Measurements from ENCODE around the gene GLB1L. TPM values are rescaled to one million over a fixed set of nuclear protein-coding genes. Genes with fewer than 3 reads are reported as not detected.
A peak's percentile ranks its signal among the peaks of the same experiment; 100 is the strongest.
"Not testable (repeated sequence)": the region's sequence is repeated elsewhere in the genome, so short reads cannot be mapped to it uniquely, and the experiment has no call there.

The GLB1L gene
- total RNA-seq, 1 donor from 2014 or later = 11.8 TPM

- DNase-seq (ENCODE audit: low spot score, unreplicated experiment) = no peak
- Mint-ChIP-seq H3K9me3 (ENCODE audit: low read depth) (no peaks in the 10 kb centered on the region), H3K27ac (no peak overlapping the region), H3K27me3 (peaks cover 41% of the 10 kb centered on the region), H3K4me3 (ENCODE audit: low read depth) (no peak overlapping the region), H3K36me3 (ENCODE audit: insufficient read depth) (no peaks in the 10 kb centered on the region), H3K4me1 (ENCODE audit: low read depth) (no peaks in the 10 kb centered on the region)
- TF ChIP-seq CTCF (IDR thresholded peaks at IDR 0.05; ENCODE audit: unreplicated experiment) = no peak
These were observed 16.0 kb upstream of the GLB1L start for GRCh38 chr2:219261024-219261855.

GRCh38 chr2:219258942-219259341 is 13.7 kb upstream of the GLB1L start:
- not testable (repeated sequence) for H3K4me3 Mint-ChIP-seq (ENCODE audit: low read depth); DNase-seq (ENCODE audit: low spot score, unreplicated experiment); H3K4me1 Mint-ChIP-seq (ENCODE audit: low read depth); H3K9me3 Mint-ChIP-seq (ENCODE audit: low read depth); H3K27ac Mint-ChIP-seq; H3K36me3 Mint-ChIP-seq (ENCODE audit: insufficient read depth)
- peaks cover 59% of the 10 kb centered on the region for H3K27me3 Mint-ChIP-seq

GRCh38 chr2:219254590-219255201 is 9.5 kb upstream of the GLB1L start:
- H3K9me3 Mint-ChIP-seq (ENCODE audit: low read depth) = no peaks in the 10 kb centered on the region
- H3K27ac Mint-ChIP-seq = no peak overlapping the region
- peaks cover 5% of the 10 kb centered on the region for H3K4me1 Mint-ChIP-seq (ENCODE audit: low read depth)
- no peak for DNase-seq (ENCODE audit: low spot score, unreplicated experiment)
- H3K36me3 Mint-ChIP-seq (ENCODE audit: insufficient read depth) = no peaks in the 10 kb centered on the region
- peak overlapping the region; percentile 32 for H3K4me3 Mint-ChIP-seq (ENCODE audit: low read depth)
- TF ChIP-seq CTCF (IDR thresholded peaks at IDR 0.05; ENCODE audit: unreplicated experiment) = no peak
- H3K27me3 Mint-ChIP-seq = peaks cover 65% of the 10 kb centered on the region

- Mint-ChIP-seq H3K27me3 (peaks cover 61% of the 10 kb centered on the region), H3K4me1 (ENCODE audit: low read depth) (peaks cover 13% of the 10 kb centered on the region), H3K27ac (peak within 1 kb of the TSS; percentile 52), H3K4me3 (ENCODE audit: low read depth) (peak within 1 kb of the TSS; percentile 71), H3K36me3 (ENCODE audit: insufficient read depth) (no peaks in the 10 kb centered on the region), H3K9me3 (ENCODE audit: low read depth) (no peaks in the 10 kb centered on the region)
- DNase-seq (ENCODE audit: low spot score, unreplicated experiment) = peak; percentile 57
- no peak for TF ChIP-seq CTCF (IDR thresholded peaks at IDR 0.05; ENCODE audit: unreplicated experiment)
These were observed 8.7 kb upstream of the GLB1L start, which contains the start of gene TUBA4A for GRCh38 chr2:219253753-219254589. Gene TUBA4A, minus strand, starts transcription at chr2:219253918. Its CDS starts 60 bp downstream, at chr2:219253858.

GRCh38 chr2:219252900-219253752 is 7.9 kb upstream of the GLB1L start, which contains the start of gene TUBA4B:
Gene TUBA4B, plus strand, starts transcription at chr2:219253243. Its CDS starts 165 bp downstream, at chr2:219253408.
- no peaks in the 10 kb centered on the region for H3K9me3 Mint-ChIP-seq (ENCODE audit: low read depth)
- peak within 1 kb of the TSS; percentile 52 for H3K27ac Mint-ChIP-seq
- peak within 1 kb of the TSS; percentile 71 for H3K4me3 Mint-ChIP-seq (ENCODE audit: low read depth)
- DNase-seq (ENCODE audit: low spot score, unreplicated experiment) = no peak
- H3K4me1 Mint-ChIP-seq (ENCODE audit: low read depth) = peaks cover 17% of the 10 kb centered on the region
- TF ChIP-seq CTCF (IDR thresholded peaks at IDR 0.05; ENCODE audit: unreplicated experiment) = no peak
- H3K27me3 Mint-ChIP-seq = peaks cover 56% of the 10 kb centered on the region
- no peaks in the 10 kb centered on the region for H3K36me3 Mint-ChIP-seq (ENCODE audit: insufficient read depth)

All from progenitor cell of endocrine pancreas (in vitro differentiated cells).